ENCODE measurements around the gene PLEKHF1. TPM values are rescaled to one million over a fixed set of nuclear protein-coding genes. Genes with fewer than 3 reads are reported as not detected.

PLEKHF1 gene
- total and polyA plus RNA-seq, 2 of the 13 experiments (the other 11 are each of a cell fraction or from before 2014, with no cell fraction given), result 2.9 to 3.8 TPM

DNA sequence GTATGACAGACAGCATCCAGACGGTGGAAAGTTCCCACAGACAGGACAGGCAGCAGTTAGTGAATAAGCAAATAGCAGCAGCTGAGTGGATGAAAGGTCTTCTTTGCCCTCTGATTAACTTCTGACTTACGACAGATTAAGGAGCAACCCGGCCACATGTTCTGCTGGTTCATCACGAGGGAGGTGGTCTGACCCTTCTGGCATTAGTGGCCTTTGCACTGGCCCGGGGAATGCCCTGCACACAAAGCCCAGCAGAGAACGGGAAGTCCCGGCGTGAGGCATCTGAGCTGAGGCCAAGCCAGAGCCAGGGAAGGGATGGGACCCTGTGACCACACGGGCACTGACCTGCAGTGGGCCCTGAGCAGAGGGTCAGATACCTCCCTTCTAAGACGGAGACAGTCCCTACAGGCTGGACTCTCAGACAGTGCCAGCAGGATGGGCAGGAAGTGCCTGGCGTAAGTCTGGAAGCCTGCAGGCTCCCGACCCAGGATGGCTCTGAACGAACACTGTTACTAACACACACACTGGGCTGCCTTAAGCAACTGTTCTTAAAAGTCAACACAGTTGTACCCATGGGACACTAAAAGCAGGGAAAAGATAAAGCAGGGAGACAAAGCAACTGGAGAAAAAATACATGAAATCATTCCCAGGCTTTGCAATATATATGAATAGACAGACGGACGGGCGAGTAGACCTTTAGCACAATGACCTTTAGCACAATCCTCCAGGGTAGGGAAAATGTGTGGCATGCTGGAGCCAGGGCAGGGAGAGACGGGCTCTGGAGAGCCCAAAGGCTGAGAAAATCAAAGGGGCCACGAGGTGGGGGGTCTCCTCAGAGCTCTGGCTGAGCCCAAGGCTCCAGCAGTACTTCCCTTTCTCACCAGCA lies 43.5 kb downstream of the PLEKHF1 start (continued):
- TF ChIP-seq ZNF432 (CRISPR knock-in tag; IDR thresholded peaks at IDR 0.05; ENCODE audit: borderline replicate concordance) (no peak), NFKBIZ (CRISPR knock-in tag; IDR thresholded peaks at IDR 0.05) (0 out of 2 replicates have a peak, but pooled peaks have one; percentile 16), POLR2AphosphoS5 (IDR thresholded peaks at IDR 0.05; ENCODE audit: low read depth, low read length) (0 out of 2 replicates have a peak, but pooled peaks have one; percentile 25), TBX2 (CRISPR knock-in tag; IDR thresholded peaks at IDR 0.05; ENCODE audit: borderline replicate concordance) (peak; percentile 52), KDM5B (CRISPR knock-in tag; IDR thresholded peaks at IDR 0.05; ENCODE audit: borderline replicate concordance) (peak; percentile 50; the same call in 1 of the 2 replicates), TP53 (CRISPR knock-in tag; conservative IDR thresholded peaks at IDR 0.05) (no peak), ERF (CRISPR knock-in tag; IDR thresholded peaks at IDR 0.05) (peak; percentile 55; the same call in 1 of the 2 replicates), BHLHE40 (IDR thresholded peaks at IDR 0.05; ENCODE audit: low read length) (peak; percentile 54; the same call in 1 of the 2 replicates), IKZF4 (CRISPR knock-in tag; IDR thresholded peaks at IDR 0.05; ENCODE audit: borderline replicate concordance, low read depth, not compliant biosample characterization) (no peak), NR1H2 (CRISPR knock-in tag; IDR thresholded peaks at IDR 0.05; ENCODE audit: borderline replicate concordance, low read depth) (no peak), PRDM15 (CRISPR knock-in tag; IDR thresholded peaks at IDR 0.05) (peak; percentile 88; the same call in 1 of the 2 replicates), ZSCAN20 (CRISPR knock-in tag; IDR thresholded peaks at IDR 0.05; ENCODE audit: borderline replicate concordance) (no peak), NONO (IDR thresholded peaks at IDR 0.05) (no peak), NONO (CRISPR knock-in tag; conservative IDR thresholded peaks at IDR 0.05) (peak; percentile 67; the same call in 1 of the 2 replicates), GTF3A (CRISPR knock-in tag; conservative IDR thresholded peaks at IDR 0.05) (0 out of 2 replicates have a peak, but pooled peaks have one; percentile 54), DNMT1 (CRISPR knock-in tag; IDR thresholded peaks at IDR 0.05) (no peak), AGO1 (IDR thresholded peaks at IDR 0.05; ENCODE audit: low read depth, low read length, poor library complexity, severe bottlenecking) (no peak), ATF5 (CRISPR knock-in tag; IDR thresholded peaks at IDR 0.05; ENCODE audit: low read depth) (no peak), ZFX (CRISPR knock-in tag; IDR thresholded peaks at IDR 0.05; ENCODE audit: low read depth) (peak; percentile 70; the same call in 1 of the 2 replicates)
- TF ChIP-seq, protein P1, sequence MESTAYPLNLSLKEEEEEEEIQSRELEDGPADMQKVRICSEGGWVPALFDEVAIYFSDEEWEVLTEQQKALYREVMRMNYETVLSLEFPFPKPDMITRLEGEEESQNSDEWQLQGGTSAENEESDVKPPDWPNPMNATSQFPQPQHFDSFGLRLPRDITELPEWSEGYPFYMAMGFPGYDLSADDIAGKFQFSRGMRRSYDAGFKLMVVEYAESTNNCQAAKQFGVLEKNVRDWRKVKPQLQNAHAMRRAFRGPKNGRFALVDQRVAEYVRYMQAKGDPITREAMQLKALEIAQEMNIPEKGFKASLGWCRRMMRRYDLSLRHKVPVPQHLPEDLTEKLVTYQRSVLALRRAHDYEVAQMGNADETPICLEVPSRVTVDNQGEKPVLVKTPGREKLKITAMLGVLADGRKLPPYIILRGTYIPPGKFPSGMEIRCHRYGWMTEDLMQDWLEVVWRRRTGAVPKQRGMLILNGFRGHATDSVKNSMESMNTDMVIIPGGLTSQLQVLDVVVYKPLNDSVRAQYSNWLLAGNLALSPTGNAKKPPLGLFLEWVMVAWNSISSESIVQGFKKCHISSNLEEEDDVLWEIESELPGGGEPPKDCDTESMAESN (CRISPR knock-in tag; conservative IDR thresholded peaks at IDR 0.05), result no peak
- TF ChIP-seq, protein P2, sequence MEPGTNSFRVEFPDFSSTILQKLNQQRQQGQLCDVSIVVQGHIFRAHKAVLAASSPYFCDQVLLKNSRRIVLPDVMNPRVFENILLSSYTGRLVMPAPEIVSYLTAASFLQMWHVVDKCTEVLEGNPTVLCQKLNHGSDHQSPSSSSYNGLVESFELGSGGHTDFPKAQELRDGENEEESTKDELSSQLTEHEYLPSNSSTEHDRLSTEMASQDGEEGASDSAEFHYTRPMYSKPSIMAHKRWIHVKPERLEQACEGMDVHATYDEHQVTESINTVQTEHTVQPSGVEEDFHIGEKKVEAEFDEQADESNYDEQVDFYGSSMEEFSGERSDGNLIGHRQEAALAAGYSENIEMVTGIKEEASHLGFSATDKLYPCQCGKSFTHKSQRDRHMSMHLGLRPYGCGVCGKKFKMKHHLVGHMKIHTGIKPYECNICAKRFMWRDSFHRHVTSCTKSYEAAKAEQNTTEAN (CRISPR knock-in tag; conservative IDR thresholded peaks at IDR 0.05), result no peak
